ENCODE data around the gene SCNN1A. TPM values are rescaled to one million over a fixed set of nuclear protein-coding genes. Genes with fewer than 3 reads are reported as not detected.
A peak's percentile ranks its signal among the peaks of the same experiment; 100 is the strongest.

SCNN1A gene
- total and polyA plus RNA-seq, 7 donors = 0.82 to 169 (median 7.2) TPM

DNA sequence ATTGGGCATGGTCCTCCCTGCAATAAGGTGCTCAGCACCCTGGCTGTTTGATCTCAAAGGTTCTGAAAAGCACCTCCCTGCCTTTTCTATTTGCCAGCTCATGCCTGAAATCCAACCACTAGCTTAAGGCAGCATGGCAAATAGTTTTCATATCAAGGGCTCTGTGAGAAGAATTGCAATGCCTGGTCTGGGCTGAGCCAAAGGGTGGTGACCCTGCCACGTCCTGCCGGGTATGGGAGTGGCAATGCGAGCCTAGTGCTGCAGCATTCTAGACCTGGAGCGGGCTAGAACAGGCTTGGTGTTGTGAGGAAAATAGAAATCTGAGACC, 2.3 kb upstream of the SCNN1A start:
- intact Hi-C loops (cut with DNase I) = no loop called here
- Histone ChIP-seq H3K4me3 (no peak overlapping the region), H3K9me3 (no peaks in the 10 kb centered on the region), H3K36me3 (no peaks in the 10 kb centered on the region), H3K4me1 (peaks cover 0 to 74% (median 62%) of the 10 kb centered on the region in 4 donors), H3K27me3 (no peaks in the 10 kb centered on the region), H3K27ac (peak overlapping the region; percentile 75 to 80 (median 78))
- peak; percentile 62 for DNase-seq
- TF ChIP-seq EP300 (IDR thresholded peaks at IDR 0.05) (no peak), POLR2A (IDR thresholded peaks at IDR 0.05) (no peak), POLR2AphosphoS5 (IDR thresholded peaks at IDR 0.05) (no peak)
- TF ChIP-seq, protein P1, sequence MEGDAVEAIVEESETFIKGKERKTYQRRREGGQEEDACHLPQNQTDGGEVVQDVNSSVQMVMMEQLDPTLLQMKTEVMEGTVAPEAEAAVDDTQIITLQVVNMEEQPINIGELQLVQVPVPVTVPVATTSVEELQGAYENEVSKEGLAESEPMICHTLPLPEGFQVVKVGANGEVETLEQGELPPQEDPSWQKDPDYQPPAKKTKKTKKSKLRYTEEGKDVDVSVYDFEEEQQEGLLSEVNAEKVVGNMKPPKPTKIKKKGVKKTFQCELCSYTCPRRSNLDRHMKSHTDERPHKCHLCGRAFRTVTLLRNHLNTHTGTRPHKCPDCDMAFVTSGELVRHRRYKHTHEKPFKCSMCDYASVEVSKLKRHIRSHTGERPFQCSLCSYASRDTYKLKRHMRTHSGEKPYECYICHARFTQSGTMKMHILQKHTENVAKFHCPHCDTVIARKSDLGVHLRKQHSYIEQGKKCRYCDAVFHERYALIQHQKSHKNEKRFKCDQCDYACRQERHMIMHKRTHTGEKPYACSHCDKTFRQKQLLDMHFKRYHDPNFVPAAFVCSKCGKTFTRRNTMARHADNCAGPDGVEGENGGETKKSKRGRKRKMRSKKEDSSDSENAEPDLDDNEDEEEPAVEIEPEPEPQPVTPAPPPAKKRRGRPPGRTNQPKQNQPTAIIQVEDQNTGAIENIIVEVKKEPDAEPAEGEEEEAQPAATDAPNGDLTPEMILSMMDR (IDR thresholded peaks at IDR 0.05) = no peak
- WGBS, 2 donors = 19 to 65% methylated on average over 4 of the region's 4 CpGs

DNA sequence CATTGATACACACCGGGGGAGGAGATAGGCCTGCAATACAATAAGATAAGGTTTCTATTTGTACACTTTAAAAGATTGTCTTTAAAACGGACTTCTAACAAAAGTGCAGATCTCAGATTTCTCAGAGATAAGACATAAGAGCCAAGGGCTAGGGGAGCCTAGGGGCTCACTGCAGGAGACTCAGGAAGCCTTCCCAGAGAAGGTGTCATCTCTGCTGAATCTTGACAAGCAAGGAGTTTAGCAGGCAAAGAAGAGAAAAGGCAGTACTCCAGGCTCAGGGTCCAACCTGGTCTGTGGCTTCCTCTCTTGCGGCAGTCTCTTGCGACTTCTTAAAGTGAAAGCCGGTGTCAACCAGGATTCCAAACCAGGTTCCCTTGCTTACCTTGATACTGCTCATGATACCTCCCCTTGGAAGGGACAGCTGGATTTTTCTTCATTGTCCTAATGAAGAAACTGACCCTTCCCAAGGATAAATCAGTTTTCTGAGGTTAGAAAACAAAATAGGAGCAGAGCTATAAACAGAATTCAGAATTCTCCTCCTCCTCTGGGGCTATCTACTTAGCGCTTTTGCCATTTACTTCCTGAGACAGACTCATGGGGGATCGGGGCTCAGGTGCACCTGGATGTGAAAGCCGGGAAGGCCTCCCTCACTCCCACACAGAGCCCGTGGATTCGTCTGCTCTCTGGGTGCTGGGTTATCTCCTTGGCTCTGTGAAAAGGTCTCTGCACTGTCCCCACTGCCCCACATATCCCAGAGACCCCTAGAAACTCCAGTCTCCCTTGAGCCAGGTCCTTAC, 1.7 kb upstream of the SCNN1A start:
- no peak for TF ChIP-seq POLR2A (IDR thresholded peaks at IDR 0.05)
- no peak for TF ChIP-seq POLR2AphosphoS5 (IDR thresholded peaks at IDR 0.05)
- no peak for TF ChIP-seq EP300 (IDR thresholded peaks at IDR 0.05)
- TF ChIP-seq, protein P1 (IDR thresholded peaks at IDR 0.05) = no peak
- 47 to 55% methylated on average over 10 of the region's 10 CpGs for WGBS, 2 donors
- Histone ChIP-seq H3K9me3 (no peaks in the 10 kb centered on the region), H3K36me3 (no peaks in the 10 kb centered on the region), H3K4me3 (no peak overlapping the region), H3K4me1 (peaks cover 0 to 76% (median 64%) of the 10 kb centered on the region in 4 donors), H3K27me3 (no peaks in the 10 kb centered on the region), H3K27ac (peak overlapping the region; percentile 75 to 80 (median 78))
- no peak for DNase-seq
- intact Hi-C loops (cut with DNase I) = no loop called here

DNA sequence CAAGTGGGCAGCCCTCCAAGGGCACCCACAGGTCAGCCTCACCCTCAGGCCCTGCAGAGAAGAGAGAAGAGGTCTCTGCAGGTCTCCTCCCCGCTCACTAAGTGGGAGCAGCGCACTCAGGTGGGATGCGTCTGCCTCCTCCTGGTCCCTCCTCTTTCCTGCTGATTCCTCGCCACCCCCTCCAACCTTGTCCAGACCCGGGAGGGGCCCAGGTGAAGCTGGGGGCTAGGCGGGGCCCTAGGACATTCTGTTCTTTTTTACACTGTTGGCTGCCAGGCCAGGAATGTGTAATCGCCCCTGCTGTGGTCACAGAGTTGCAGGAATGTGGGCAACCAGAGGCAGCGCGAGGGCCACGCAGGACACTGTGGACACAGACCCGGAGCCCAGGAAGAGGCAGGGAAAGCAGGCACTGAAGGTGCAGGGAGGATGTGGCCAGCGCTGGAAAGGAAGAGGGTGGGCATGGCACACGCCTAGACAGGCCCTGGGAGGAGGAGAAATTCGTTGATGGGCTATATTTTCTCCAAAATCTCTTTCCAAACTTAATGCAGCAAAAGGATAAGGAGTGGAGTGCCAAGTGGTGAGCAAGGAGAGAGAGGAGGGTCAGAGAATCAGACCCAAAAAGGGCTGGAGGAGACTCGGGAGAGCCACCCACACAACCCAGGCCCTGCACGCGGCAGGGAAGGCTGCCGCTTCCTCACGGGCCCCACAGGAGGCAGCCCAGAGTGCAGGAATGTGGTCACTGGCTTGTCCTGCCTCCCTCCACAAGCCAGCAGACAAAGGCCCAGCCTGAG, 911 bp upstream of the SCNN1A start:
- H3K9me3 ChIP-seq = no peaks in the 10 kb centered on the region
- H3K4me3 ChIP-seq = no peak overlapping the region
- H3K27me3 ChIP-seq = no peaks in the 10 kb centered on the region
- H3K4me1 ChIP-seq = peaks cover 0 to 82% (median 69%) of the 10 kb centered on the region in 4 donors
- intact Hi-C loops (cut with DNase I) = no loop called here
- WGBS, 2 donors = 21 to 45% methylated on average over 19 of the region's 19 CpGs
- H3K27ac ChIP-seq = peak overlapping the region; percentile 75 to 80 (median 78)
- peak in 3 of 4 donors; percentile 14 to 49 (median 19) for TF ChIP-seq POLR2AphosphoS5 (IDR thresholded peaks at IDR 0.05)
- no peak for TF ChIP-seq POLR2A (IDR thresholded peaks at IDR 0.05)
- TF ChIP-seq, protein P1 (IDR thresholded peaks at IDR 0.05) = peak; percentile 10 to 52 (median 40)
- no peak for TF ChIP-seq EP300 (IDR thresholded peaks at IDR 0.05)
- DNase-seq = peak; percentile 85
- H3K36me3 ChIP-seq = no peaks in the 10 kb centered on the region

DNA sequence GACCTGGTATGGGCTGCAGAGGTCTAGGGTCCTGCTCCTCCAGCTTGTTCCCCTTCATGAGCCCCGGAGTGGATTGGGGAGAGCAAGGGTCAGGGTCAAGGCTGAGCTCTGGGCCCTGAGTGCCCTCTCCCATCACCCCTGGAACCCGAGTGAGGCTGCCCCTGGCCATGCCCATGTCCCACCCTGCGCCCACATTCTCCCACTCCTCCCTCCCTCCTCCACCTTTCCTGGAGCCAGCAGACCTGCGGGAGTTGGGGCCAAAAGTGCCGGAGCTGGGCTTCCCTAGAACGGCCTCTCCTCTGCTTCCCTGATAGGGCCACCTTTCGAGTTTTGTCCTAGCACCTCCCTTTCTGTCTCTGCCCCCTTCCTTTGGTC, 590 bp downstream of the SCNN1A start:
- DNase-seq = no peak
- Histone ChIP-seq H3K4me1 (peaks cover 0 to 77% (median 59%) of the 10 kb centered on the region in 4 donors), H3K9me3 (no peaks in the 10 kb centered on the region), H3K4me3 (no peak overlapping the region), H3K27me3 (no peaks in the 10 kb centered on the region), H3K27ac (peak overlapping the region; percentile 75 to 80 (median 78)), H3K36me3 (no peaks in the 10 kb centered on the region)
- intact Hi-C loops (cut with DNase I) = no loop called here
- no peak for TF ChIP-seq POLR2A (IDR thresholded peaks at IDR 0.05)
- TF ChIP-seq, protein P1 (IDR thresholded peaks at IDR 0.05) = no peak
- TF ChIP-seq POLR2AphosphoS5 (IDR thresholded peaks at IDR 0.05) = no peak
- no peak for TF ChIP-seq EP300 (IDR thresholded peaks at IDR 0.05)
- 15 to 63% methylated on average over 7 of the region's 7 CpGs for WGBS, 2 donors

Data from sigmoid colon (tissue), 7 donors.